Keratinocyte (primary cell): ENCODE data around the gene CDADC1. TPM values are rescaled to one million over a fixed set of nuclear protein-coding genes. Genes with fewer than 3 reads are reported as not detected.

Source experiments
- DNase-seq: peaks from one replicate; pipeline ENCODE4 v3.0.0-alpha.2; 2011; ENCODE audit warnings: low read depth, missing footprints, low spot score
- FAIRE-seq: peaks from 2 replicates; lab custom pipeline; 2011; peaks lifted over from hg19 to GRCh38; lab: Jason Lieb, UNC
- H2AFZ ChIP-seq: 2 replicates; pipeline ENCODE4 v1.6.0; 2012; ENCODE audit warnings: low read length, control low read depth, inconsistent platforms; ENCODE audit not compliant: control insufficient read depth
- H3K27ac ChIP-seq: 2 replicates; pipeline ENCODE4 v1.5.1; 2011; ENCODE audit warnings: low read length; ENCODE audit not compliant: control insufficient read depth, insufficient read depth
- H3K27me3 ChIP-seq: 3 replicates; pipeline ENCODE4 v1.6.0; 2011; ENCODE audit warnings: low read length; ENCODE audit not compliant: control insufficient read depth, insufficient read depth; ENCODE audit errors: extremely low read depth
- H3K36me3 ChIP-seq, 2 experiments: 2 replicates in 1 of 2; 3 replicates in 1 of 2; pipeline ENCODE4 v1.5.1; 2011; ENCODE audit warnings: low read length in 2 of 2, mild to moderate bottlenecking in 1 of 2; ENCODE audit not compliant: control insufficient read depth in 2 of 2, insufficient read depth in 2 of 2; ENCODE audit errors: extremely low read depth in 1 of 2
- H3K4me1 ChIP-seq: 3 replicates; pipeline ENCODE4 v1.5.1; 2011; ENCODE audit warnings: low read length; ENCODE audit not compliant: control insufficient read depth, insufficient read depth; ENCODE audit errors: extremely low read depth
- H3K4me2 ChIP-seq: 3 replicates; pipeline ENCODE4 v1.6.0; 2011; ENCODE audit warnings: low read depth, low read length; ENCODE audit not compliant: control insufficient read depth, insufficient read depth; ENCODE audit errors: extremely low read depth
- H3K4me3 ChIP-seq, 3 experiments: fragments of 200-600 bp in 1 of 3; sonication (generic) in 1 of 3; 2 replicates in 2 of 3; 3 replicates in 1 of 3; pipeline ENCODE4 v1.5.1; 2011 to 2016; ENCODE audit warnings: low read length in 3 of 3, mild to moderate bottlenecking in 3 of 3, control low read depth in 2 of 3, inconsistent platforms in 1 of 3, low read depth in 1 of 3, mixed read lengths in 1 of 3, mixed run types in 1 of 3, moderate library complexity in 1 of 3; ENCODE audit not compliant: control insufficient read depth in 2 of 3, insufficient read depth in 2 of 3; ENCODE audit errors: extremely low read depth in 1 of 3
- H3K79me2 ChIP-seq: 2 replicates; pipeline ENCODE4 v1.6.0; 2012; ENCODE audit warnings: low read length; ENCODE audit not compliant: control insufficient read depth, insufficient read depth
- H3K9ac ChIP-seq: 3 replicates; pipeline ENCODE4 v1.6.0; 2011; ENCODE audit warnings: low read length; ENCODE audit not compliant: control insufficient read depth, insufficient read depth; ENCODE audit errors: extremely low read depth
- H3K9me1 ChIP-seq: 3 replicates; pipeline ENCODE4 v1.6.0; 2011; ENCODE audit warnings: low read length; ENCODE audit not compliant: control insufficient read depth, insufficient read depth; ENCODE audit errors: extremely low read depth
- H3K9me3 ChIP-seq: 2 replicates; pipeline ENCODE4 v1.5.1; 2012; ENCODE audit warnings: low read depth, low read length; ENCODE audit not compliant: control insufficient read depth
- H4K20me1 ChIP-seq: 3 replicates; pipeline ENCODE4 v1.6.0; 2011; ENCODE audit warnings: low read length; ENCODE audit not compliant: control insufficient read depth, insufficient read depth; ENCODE audit errors: extremely low read depth
- EZH2 ChIP-seq: IDR thresholded peaks from one replicate; pipeline ENCODE4 v1.6.1; 2012; ENCODE audit warnings: inconsistent platforms, mild to moderate bottlenecking, low read length, moderate library complexity
- dilution Hi-C: fragments of 300-500 bp; cut with MboI; formaldehyde crosslinking; loops from one replicate; pipeline ENCODE4 v1.7.0; 2020; ENCODE audit warnings: low sequenced_read_pairs; ENCODE audit not compliant: extremely low pct_ligation_motif_present
- polyA plus RNA-seq, 5 experiments: library from polyadenylated mRNA; depleted of rRNA in 3 of 5; stranded (reverse) in 3 of 5; stranded (forward) in 1 of 5; unstranded in 1 of 5; fragments of >200 nt; gene quantifications; 1 replicate in 1 of 5; 2 replicates in 3 of 5; 3 replicates in 1 of 5; pipeline versions ENCODE4 v1.2.1 to v1.2.3, GENCODE V29; 2011 to 2012; ENCODE audit warnings: missing spikeins in 2 of 5, low read depth in 1 of 5, low replicate concordance in 1 of 5
- TF ChIP-seq, protein P1 (sequence below), 3 experiments: IDR thresholded peaks in 1 of 3; conservative IDR thresholded peaks in 1 of 3; optimal IDR thresholded peaks in 1 of 3; 2 replicates in 2 of 3; 3 replicates in 1 of 3; pipeline versions ENCODE3 to v1.5.1; 2011; ENCODE audit warnings: low read length in 3 of 3, mild to moderate bottlenecking in 3 of 3, moderate library complexity in 2 of 3, control low read depth in 1 of 3, inconsistent platforms in 1 of 3; ENCODE audit not compliant: insufficient read depth in 2 of 3; ENCODE audit errors: extremely low read depth in 1 of 3

The CDADC1 gene
- polyA plus RNA-seq, 1 donor (not counting 4 experiments of a cell fraction or from before 2014, with no cell fraction given) = 3.8 TPM

DNA sequence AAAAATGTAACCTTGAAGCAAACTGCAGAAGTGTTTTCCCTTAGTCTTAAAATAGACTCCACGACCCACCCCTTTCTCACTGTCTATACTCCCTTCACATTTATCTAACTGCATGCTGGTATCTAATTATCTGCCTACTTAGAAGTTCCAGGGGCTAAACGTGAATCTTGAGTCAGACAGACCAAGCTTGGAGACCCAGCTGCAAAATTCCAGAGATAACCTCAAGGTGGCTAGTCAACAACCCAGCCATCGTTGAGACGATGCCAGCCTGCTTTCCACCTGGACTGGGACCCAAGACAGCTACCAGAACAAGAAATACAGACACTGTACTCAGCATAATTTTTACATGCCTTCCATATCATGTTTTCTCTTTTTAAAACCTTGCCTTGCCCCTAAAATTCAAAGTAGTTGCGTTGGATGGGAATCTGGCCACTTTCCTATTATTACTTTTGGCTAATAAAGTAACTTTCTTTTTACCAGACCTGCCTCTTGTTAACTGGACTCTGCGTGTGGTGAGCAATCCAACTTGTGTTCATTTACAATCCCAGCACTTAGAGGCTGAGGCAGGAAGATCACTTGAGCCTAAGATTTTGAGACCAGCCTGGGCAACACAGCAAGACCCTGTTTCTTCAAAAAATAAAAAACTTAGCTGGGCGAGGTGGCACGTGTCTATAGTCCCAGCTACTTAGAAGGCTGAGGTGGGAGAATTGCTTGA is 82.3 kb downstream of the CDADC1 start:
- FAIRE-seq (no peak), DNase-seq (no peak)
- Histone ChIP-seq H2AFZ (no peak overlapping the region), H3K79me2 (no peaks in the 10 kb centered on the region), H4K20me1 (no peaks in the 10 kb centered on the region), H3K9me3 (no peaks in the 10 kb centered on the region), H3K9ac (no peak overlapping the region), H3K4me2 (no peak overlapping the region), H3K9me1 (no peaks in the 10 kb centered on the region), H3K4me1 (no peaks in the 10 kb centered on the region), H3K36me3 (no peaks in the 10 kb centered on the region), H3K27ac (no peak overlapping the region), H3K27me3 (no peaks in the 10 kb centered on the region), H3K4me3 (no peak overlapping the region)
- TF ChIP-seq, protein P1, sequence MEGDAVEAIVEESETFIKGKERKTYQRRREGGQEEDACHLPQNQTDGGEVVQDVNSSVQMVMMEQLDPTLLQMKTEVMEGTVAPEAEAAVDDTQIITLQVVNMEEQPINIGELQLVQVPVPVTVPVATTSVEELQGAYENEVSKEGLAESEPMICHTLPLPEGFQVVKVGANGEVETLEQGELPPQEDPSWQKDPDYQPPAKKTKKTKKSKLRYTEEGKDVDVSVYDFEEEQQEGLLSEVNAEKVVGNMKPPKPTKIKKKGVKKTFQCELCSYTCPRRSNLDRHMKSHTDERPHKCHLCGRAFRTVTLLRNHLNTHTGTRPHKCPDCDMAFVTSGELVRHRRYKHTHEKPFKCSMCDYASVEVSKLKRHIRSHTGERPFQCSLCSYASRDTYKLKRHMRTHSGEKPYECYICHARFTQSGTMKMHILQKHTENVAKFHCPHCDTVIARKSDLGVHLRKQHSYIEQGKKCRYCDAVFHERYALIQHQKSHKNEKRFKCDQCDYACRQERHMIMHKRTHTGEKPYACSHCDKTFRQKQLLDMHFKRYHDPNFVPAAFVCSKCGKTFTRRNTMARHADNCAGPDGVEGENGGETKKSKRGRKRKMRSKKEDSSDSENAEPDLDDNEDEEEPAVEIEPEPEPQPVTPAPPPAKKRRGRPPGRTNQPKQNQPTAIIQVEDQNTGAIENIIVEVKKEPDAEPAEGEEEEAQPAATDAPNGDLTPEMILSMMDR (optimal IDR thresholded peaks at IDR 0.05 in 1 of 3, IDR thresholded peaks at IDR 0.05 in 1 of 3, conservative IDR thresholded peaks at IDR 0.05 in 1 of 3; ENCODE audit: extremely low read depth in 1 of 3, insufficient read depth in 2 of 3, low read length in 3 of 3) = no peak
- no peak for TF ChIP-seq EZH2
- dilution Hi-C loops = no loop called here

DNA sequence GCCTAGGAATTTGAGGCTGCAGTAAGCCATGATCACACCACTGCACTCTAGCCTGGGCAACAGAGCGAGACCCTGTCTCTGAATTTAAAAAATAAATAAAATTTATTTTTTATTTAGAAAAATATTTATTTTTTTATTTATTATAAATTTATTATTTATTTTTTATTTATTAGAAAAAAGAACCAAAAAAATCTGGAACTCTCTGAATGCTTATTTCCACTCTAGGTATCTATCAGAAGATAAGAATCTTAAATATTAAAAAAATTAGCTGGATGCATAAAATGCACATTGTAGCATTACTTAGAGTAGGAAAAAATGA is 82.8 kb downstream of the CDADC1 start:
- Histone ChIP-seq H3K9me1 (no peaks in the 10 kb centered on the region), H3K79me2 (no peaks in the 10 kb centered on the region), H2AFZ (no peak overlapping the region), H3K9me3 (no peaks in the 10 kb centered on the region), H3K27ac (no peak overlapping the region), H4K20me1 (no peaks in the 10 kb centered on the region), H3K4me1 (no peaks in the 10 kb centered on the region), H3K9ac (no peak overlapping the region), H3K36me3 (no peaks in the 10 kb centered on the region), H3K4me2 (no peak overlapping the region), H3K4me3 (no peak overlapping the region), H3K27me3 (no peaks in the 10 kb centered on the region)
- TF ChIP-seq, protein P1 (optimal IDR thresholded peaks at IDR 0.05 in 1 of 3, IDR thresholded peaks at IDR 0.05 in 1 of 3, conservative IDR thresholded peaks at IDR 0.05 in 1 of 3; ENCODE audit: extremely low read depth in 1 of 3, insufficient read depth in 2 of 3, low read length in 3 of 3) = no peak
- TF ChIP-seq EZH2 = no peak
- dilution Hi-C loops = no loop called here
- DNase-seq = no peak
- FAIRE-seq = no peak
